ENCODE results near the gene KIRREL3.

KIRREL3 gene

DNA sequence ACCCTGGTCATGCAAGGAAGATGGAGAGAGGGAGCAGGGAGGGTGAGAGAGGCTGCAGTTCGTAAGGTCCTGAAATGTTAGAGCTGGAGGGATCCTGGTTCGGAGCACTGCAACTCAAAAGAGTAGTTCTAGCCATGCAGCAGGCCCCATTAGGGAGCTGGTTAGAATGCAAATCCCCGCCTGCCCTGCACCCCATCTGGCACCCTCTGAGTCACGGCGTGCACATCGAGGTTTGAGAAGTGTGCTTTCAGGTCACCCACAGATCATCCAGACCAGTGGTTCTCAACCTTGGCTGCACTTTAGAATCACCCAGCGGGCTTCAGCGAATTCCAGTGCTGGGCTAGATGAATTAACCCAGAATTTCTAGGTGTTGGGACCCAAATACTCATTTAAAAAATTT is 596.9 kb downstream of the KIRREL3 start:
- DNase-seq (ENCODE audit: low read depth in 1 of 2, low spot score in 1 of 2): no peak
- Histone ChIP-seq H3K4me3 (replicated peaks; ENCODE audit: insufficient read depth, low read length) (no peak overlapping the region), H3K27me3 (ENCODE audit: insufficient read depth, poor library complexity, severe bottlenecking) (no peaks in the 10 kb centered on the region), H3K27ac (replicated peaks) (no peak overlapping the region)
- no peak for TF ChIP-seq POLR2AphosphoS5 (IDR thresholded peaks at IDR 0.05; ENCODE audit: low read depth)
- TF ChIP-seq, protein P1, sequence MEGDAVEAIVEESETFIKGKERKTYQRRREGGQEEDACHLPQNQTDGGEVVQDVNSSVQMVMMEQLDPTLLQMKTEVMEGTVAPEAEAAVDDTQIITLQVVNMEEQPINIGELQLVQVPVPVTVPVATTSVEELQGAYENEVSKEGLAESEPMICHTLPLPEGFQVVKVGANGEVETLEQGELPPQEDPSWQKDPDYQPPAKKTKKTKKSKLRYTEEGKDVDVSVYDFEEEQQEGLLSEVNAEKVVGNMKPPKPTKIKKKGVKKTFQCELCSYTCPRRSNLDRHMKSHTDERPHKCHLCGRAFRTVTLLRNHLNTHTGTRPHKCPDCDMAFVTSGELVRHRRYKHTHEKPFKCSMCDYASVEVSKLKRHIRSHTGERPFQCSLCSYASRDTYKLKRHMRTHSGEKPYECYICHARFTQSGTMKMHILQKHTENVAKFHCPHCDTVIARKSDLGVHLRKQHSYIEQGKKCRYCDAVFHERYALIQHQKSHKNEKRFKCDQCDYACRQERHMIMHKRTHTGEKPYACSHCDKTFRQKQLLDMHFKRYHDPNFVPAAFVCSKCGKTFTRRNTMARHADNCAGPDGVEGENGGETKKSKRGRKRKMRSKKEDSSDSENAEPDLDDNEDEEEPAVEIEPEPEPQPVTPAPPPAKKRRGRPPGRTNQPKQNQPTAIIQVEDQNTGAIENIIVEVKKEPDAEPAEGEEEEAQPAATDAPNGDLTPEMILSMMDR (IDR thresholded peaks at IDR 0.05; ENCODE audit: insufficient read depth, low read length): no peak
- TF ChIP-seq, protein P2, sequence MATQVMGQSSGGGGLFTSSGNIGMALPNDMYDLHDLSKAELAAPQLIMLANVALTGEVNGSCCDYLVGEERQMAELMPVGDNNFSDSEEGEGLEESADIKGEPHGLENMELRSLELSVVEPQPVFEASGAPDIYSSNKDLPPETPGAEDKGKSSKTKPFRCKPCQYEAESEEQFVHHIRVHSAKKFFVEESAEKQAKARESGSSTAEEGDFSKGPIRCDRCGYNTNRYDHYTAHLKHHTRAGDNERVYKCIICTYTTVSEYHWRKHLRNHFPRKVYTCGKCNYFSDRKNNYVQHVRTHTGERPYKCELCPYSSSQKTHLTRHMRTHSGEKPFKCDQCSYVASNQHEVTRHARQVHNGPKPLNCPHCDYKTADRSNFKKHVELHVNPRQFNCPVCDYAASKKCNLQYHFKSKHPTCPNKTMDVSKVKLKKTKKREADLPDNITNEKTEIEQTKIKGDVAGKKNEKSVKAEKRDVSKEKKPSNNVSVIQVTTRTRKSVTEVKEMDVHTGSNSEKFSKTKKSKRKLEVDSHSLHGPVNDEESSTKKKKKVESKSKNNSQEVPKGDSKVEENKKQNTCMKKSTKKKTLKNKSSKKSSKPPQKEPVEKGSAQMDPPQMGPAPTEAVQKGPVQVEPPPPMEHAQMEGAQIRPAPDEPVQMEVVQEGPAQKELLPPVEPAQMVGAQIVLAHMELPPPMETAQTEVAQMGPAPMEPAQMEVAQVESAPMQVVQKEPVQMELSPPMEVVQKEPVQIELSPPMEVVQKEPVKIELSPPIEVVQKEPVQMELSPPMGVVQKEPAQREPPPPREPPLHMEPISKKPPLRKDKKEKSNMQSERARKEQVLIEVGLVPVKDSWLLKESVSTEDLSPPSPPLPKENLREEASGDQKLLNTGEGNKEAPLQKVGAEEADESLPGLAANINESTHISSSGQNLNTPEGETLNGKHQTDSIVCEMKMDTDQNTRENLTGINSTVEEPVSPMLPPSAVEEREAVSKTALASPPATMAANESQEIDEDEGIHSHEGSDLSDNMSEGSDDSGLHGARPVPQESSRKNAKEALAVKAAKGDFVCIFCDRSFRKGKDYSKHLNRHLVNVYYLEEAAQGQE (IDR thresholded peaks at IDR 0.05; ENCODE audit: insufficient replicate concordance, low read depth): no peak
- no peak for TF ChIP-seq SPI1 (IDR thresholded peaks at IDR 0.05; ENCODE audit: borderline replicate concordance, low read depth)
- no peak for TF ChIP-seq GABPA (IDR thresholded peaks at IDR 0.05; ENCODE audit: low read depth)

DNA sequence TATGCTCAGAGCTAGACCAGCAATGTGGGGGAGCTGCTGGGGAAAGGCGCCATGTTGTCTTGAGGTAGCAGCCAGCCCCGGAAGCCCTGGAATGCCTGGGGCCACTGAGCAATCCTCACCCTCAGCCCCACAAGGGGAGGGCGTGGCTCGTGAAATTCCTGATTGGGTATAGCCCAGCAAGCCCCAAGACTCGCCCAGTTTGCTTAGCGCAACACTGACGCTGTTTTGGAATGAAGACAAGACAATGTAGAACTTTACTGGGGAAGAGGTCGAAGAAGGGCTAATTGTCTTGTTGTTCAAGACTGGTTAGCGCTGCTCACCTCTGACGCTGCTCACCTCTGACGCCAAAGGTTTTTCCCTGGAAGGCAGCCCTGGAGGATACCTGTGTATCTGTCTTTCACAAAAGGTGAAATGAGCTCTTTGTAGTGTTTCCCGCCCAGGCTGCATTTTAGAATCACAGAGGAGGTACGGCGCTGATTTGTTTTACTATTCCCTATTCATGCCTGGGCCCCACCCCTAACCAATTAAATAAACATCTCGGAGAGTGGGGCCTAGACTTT is 597.5 kb downstream of the KIRREL3 start:
- no peaks in the 10 kb centered on the region for H3K27me3 ChIP-seq (ENCODE audit: insufficient read depth, poor library complexity, severe bottlenecking)
- no peak overlapping the region for H3K27ac ChIP-seq (replicated peaks)
- no peak overlapping the region for H3K4me3 ChIP-seq (replicated peaks; ENCODE audit: insufficient read depth, low read length)
- TF ChIP-seq SPI1 (IDR thresholded peaks at IDR 0.05; ENCODE audit: borderline replicate concordance, low read depth) (no peak), POLR2AphosphoS5 (IDR thresholded peaks at IDR 0.05; ENCODE audit: low read depth) (no peak)
- TF ChIP-seq, protein P1 (IDR thresholded peaks at IDR 0.05; ENCODE audit: insufficient read depth, low read length): no peak
- no peak for DNase-seq (ENCODE audit: low read depth in 1 of 2, low spot score in 1 of 2)

DNA sequence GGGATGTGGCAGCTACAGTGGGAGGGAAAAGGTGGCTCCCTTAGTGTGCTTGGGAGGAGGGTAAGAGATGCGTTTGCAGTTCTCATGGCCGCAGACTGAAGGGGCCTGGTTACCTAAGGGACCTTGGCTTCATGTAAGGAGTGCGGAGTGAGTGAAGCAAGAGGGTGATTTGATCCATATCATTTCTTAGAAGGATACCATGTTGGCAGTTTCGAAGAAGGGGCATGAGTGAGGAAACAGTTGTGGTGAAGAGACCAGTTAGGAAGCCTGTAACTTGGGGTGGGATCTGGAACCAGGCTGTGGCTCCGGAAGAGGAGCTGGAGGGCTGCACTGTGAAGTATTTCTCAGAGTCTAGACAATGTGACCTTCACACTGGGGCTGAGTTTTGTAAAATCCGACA is 600.1 kb downstream of the KIRREL3 start:
- H3K4me3 ChIP-seq (replicated peaks; ENCODE audit: insufficient read depth, low read length): no peak overlapping the region
- no peak for DNase-seq (ENCODE audit: low read depth in 1 of 2, low spot score in 1 of 2)
- TF ChIP-seq SPI1 (IDR thresholded peaks at IDR 0.05; ENCODE audit: borderline replicate concordance, low read depth) (no peak), GABPA (IDR thresholded peaks at IDR 0.05; ENCODE audit: low read depth) (no peak)
- H3K27ac ChIP-seq (replicated peaks): no peak overlapping the region
- no peaks in the 10 kb centered on the region for H3K27me3 ChIP-seq (ENCODE audit: insufficient read depth, poor library complexity, severe bottlenecking)

DNA sequence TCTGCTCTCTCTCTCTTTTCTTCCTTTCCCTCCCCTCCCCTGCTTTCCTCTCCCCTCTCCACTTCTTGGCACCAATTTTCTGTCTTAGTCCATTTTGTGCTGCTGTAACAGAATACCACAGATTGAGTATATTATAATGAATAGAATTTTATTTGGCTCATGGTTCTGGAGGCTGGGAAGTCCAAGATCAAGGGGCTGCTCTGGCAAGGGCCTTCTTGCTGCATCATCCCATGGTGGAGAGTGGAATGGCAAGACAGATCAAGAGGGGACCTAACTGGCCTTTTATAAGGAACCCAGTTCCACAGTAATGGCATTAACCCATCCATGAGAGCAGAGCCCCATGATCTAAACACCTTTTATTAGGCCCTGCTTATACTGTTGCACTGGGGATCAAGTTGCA is 600.6 kb downstream of the KIRREL3 start:
- Histone ChIP-seq H3K4me3 (replicated peaks; ENCODE audit: insufficient read depth, low read length) (no peak overlapping the region), H3K27ac (replicated peaks) (no peak overlapping the region), H3K27me3 (ENCODE audit: insufficient read depth, poor library complexity, severe bottlenecking) (no peaks in the 10 kb centered on the region)
- DNase-seq (ENCODE audit: low read depth in 1 of 2, low spot score in 1 of 2): no peak
- TF ChIP-seq, protein P2 (IDR thresholded peaks at IDR 0.05; ENCODE audit: insufficient replicate concordance, low read depth): no peak
- TF ChIP-seq, protein P1 (IDR thresholded peaks at IDR 0.05; ENCODE audit: insufficient read depth, low read length): no peak
- no peak for TF ChIP-seq SPI1 (IDR thresholded peaks at IDR 0.05; ENCODE audit: borderline replicate concordance, low read depth)
- no peak for TF ChIP-seq POLR2AphosphoS5 (IDR thresholded peaks at IDR 0.05; ENCODE audit: low read depth)
- TF ChIP-seq GABPA (IDR thresholded peaks at IDR 0.05; ENCODE audit: low read depth): no peak

All from HL-60 (cell line).